Fibroblast of pulmonary artery (primary cell): ENCODE results near the gene EXOC6.

Experiments
- DNase-seq: peaks from one replicate; pipeline ENCODE4 v3.0.0-alpha.2; 2010; ENCODE audit warnings: low read depth
- H3K4me3 ChIP-seq: replicated peaks from 2 replicates; pipeline ENCODE4 v1.5.1; 2011; ENCODE audit warnings: low read depth, mild to moderate bottlenecking, control low read depth, low read length, moderate library complexity
- CTCF ChIP-seq: IDR thresholded peaks from 2 replicates; pipeline ENCODE4 v1.5.1; 2011; ENCODE audit warnings: mild to moderate bottlenecking, control low read depth, low read length, inconsistent platforms; ENCODE audit errors: missing control alignments

EXOC6 gene

GRCh38 chr10:92848441-92849233, at the start of gene EXOC6:
EXOC6 (plus strand) TSS chr10:92848520; CDS start chr10:92848534, 14 bp downstream.
- peak within 1 kb of the TSS; percentile 77 for H3K4me3 ChIP-seq
- no peak for TF ChIP-seq CTCF
- DNase-seq, result peak; percentile 79

- peak; percentile 18 for DNase-seq
- TF ChIP-seq CTCF, result no peak
Observed at GRCh38 chr10:92799568-92799967, 48.8 kb upstream of the EXOC6 start.

GRCh38 chr10:92800134-92800733, 48.1 kb upstream of the EXOC6 start:
- no peak overlapping the region for H3K4me3 ChIP-seq
- no peak for DNase-seq
- no peak for TF ChIP-seq CTCF

More at GRCh38 chr10:92799568-92799967, 48.8 kb upstream of the EXOC6 start:
- no peak overlapping the region for H3K4me3 ChIP-seq

GRCh38 chr10:92801978-92802872, 46.1 kb upstream of the EXOC6 start:
- no peak for DNase-seq
- TF ChIP-seq CTCF, result no peak
- no peak overlapping the region for H3K4me3 ChIP-seq

GRCh38 chr10:92809840-92810239, 38.5 kb upstream of the EXOC6 start:
- no peak for DNase-seq
- TF ChIP-seq CTCF, result no peak
- no peak overlapping the region for H3K4me3 ChIP-seq

- no peak for DNase-seq
- no peak overlapping the region for H3K4me3 ChIP-seq
- TF ChIP-seq CTCF, result no peak
Observed at GRCh38 chr10:92810934-92811532, 37.3 kb upstream of the EXOC6 start.
